ENCODE data around the gene HHAT. TPM values are rescaled to one million over a fixed set of nuclear protein-coding genes. Genes with fewer than 3 reads are reported as not detected.
A peak's percentile ranks its signal among the peaks of the same experiment; 100 is the strongest.
"Not testable (repeated sequence)": the region's sequence is repeated elsewhere in the genome, so short reads cannot be mapped to it uniquely, and the experiment has no call there.

Gene HHAT
- total RNA-seq, 1 donor from 2014 or later: 11.4 TPM

GRCh38 chr1:210347112-210347511, 18.4 kb downstream of the HHAT start:
- no peak overlapping the region for H3K9ac ChIP-seq (ENCODE audit: low read length)
- Mint-ChIP-seq H3K4me3 (ENCODE audit: unreplicated experiment) (peak overlapping the region; percentile 35), H3K36me3 (ENCODE audit: low read depth, unreplicated experiment) (peaks cover 9% of the 10 kb centered on the region), H3K4me1 (ENCODE audit: low read depth, unreplicated experiment) (peaks cover 10% of the 10 kb centered on the region), H3K9me3 (ENCODE audit: unreplicated experiment) (no peaks in the 10 kb centered on the region), H3K27me3 (ENCODE audit: low read depth, unreplicated experiment) (peaks cover 6% of the 10 kb centered on the region), H3K27ac (ENCODE audit: unreplicated experiment) (peak overlapping the region; percentile 35)
- no peaks in the 10 kb centered on the region for H3K9me3 ChIP-seq (ENCODE audit: insufficient read depth, low read depth, low read length)
- no peak overlapping the region for H3K4me3 ChIP-seq (ENCODE audit: insufficient read depth, low read depth, low read length)
- FAIRE-seq: no peak
- H3K79me2 ChIP-seq (ENCODE audit: insufficient read depth, low read length): no peaks in the 10 kb centered on the region
- H3K27me3 ChIP-seq (ENCODE audit: insufficient read depth, low read length): peaks cover 4% of the 10 kb centered on the region
- H3K36me3 ChIP-seq (ENCODE audit: insufficient read depth, low read length): no peaks in the 10 kb centered on the region
- H2AFZ ChIP-seq (ENCODE audit: low read depth, low read length): no peak overlapping the region
- TF ChIP-seq EZH2 (IDR thresholded peaks at IDR 0.05; ENCODE audit: insufficient read depth, low read length) (no peak), CTCF (IDR thresholded peaks at IDR 0.05; ENCODE audit: insufficient read depth, low read depth, low read length) (no peak)
- H3K4me2 ChIP-seq (ENCODE audit: low read length): no peak overlapping the region
- DNase-seq (ENCODE audit: low read depth): peak; percentile 52
- peaks cover 11% of the 10 kb centered on the region for H3K4me1 ChIP-seq (ENCODE audit: insufficient read depth, low read length)
- no peak overlapping the region for H3K27ac ChIP-seq (ENCODE audit: low read depth, low read length)
- no peaks in the 10 kb centered on the region for H4K20me1 ChIP-seq (ENCODE audit: insufficient read depth, low read length)

- Histone ChIP-seq H3K4me1 (ENCODE audit: insufficient read depth, low read length) (peaks cover 4% of the 10 kb centered on the region), H3K4me2 (ENCODE audit: low read length) (no peak overlapping the region), H4K20me1 (ENCODE audit: insufficient read depth, low read length) (no peaks in the 10 kb centered on the region), H3K79me2 (ENCODE audit: insufficient read depth, low read length) (no peaks in the 10 kb centered on the region), H3K27ac (ENCODE audit: low read depth, low read length) (no peak overlapping the region), H3K9ac (ENCODE audit: low read length) (no peak overlapping the region), H3K27me3 (ENCODE audit: insufficient read depth, low read length) (no peaks in the 10 kb centered on the region), H3K9me3 (ENCODE audit: insufficient read depth, low read depth, low read length) (no peaks in the 10 kb centered on the region), H3K4me3 (ENCODE audit: insufficient read depth, low read depth, low read length) (no peak overlapping the region), H2AFZ (ENCODE audit: low read depth, low read length) (no peak overlapping the region), H3K36me3 (ENCODE audit: insufficient read depth, low read length) (no peaks in the 10 kb centered on the region)
- TF ChIP-seq EZH2 (IDR thresholded peaks at IDR 0.05; ENCODE audit: insufficient read depth, low read length) (no peak), CTCF (IDR thresholded peaks at IDR 0.05; ENCODE audit: insufficient read depth, low read depth, low read length) (no peak)
- Mint-ChIP-seq H3K36me3 (ENCODE audit: low read depth, unreplicated experiment) (peaks cover 9% of the 10 kb centered on the region), H3K9me3 (ENCODE audit: unreplicated experiment) (peaks cover 2% of the 10 kb centered on the region), H3K4me1 (ENCODE audit: low read depth, unreplicated experiment) (peaks cover 8% of the 10 kb centered on the region), H3K27me3 (ENCODE audit: low read depth, unreplicated experiment) (peaks cover 6% of the 10 kb centered on the region), H3K27ac (ENCODE audit: unreplicated experiment) (no peak overlapping the region), H3K4me3 (ENCODE audit: unreplicated experiment) (no peak overlapping the region)
- FAIRE-seq (no peak), DNase-seq (ENCODE audit: low read depth) (no peak)
These were observed 22.8 kb downstream of the HHAT start for GRCh38 chr1:210351496-210351895.

GRCh38 chr1:210352575-210352974, 23.9 kb downstream of the HHAT start:
- Histone ChIP-seq H2AFZ (ENCODE audit: low read depth, low read length) (no peak overlapping the region), H3K27me3 (ENCODE audit: insufficient read depth, low read length) (no peaks in the 10 kb centered on the region), H4K20me1 (ENCODE audit: insufficient read depth, low read length) (no peaks in the 10 kb centered on the region), H3K27ac (ENCODE audit: low read depth, low read length) (no peak overlapping the region), H3K9ac (ENCODE audit: low read length) (no peak overlapping the region), H3K36me3 (ENCODE audit: insufficient read depth, low read length) (no peaks in the 10 kb centered on the region), H3K4me2 (ENCODE audit: low read length) (no peak overlapping the region), H3K4me3 (ENCODE audit: insufficient read depth, low read depth, low read length) (no peak overlapping the region), H3K79me2 (ENCODE audit: insufficient read depth, low read length) (no peaks in the 10 kb centered on the region), H3K9me3 (ENCODE audit: insufficient read depth, low read depth, low read length) (no peaks in the 10 kb centered on the region), H3K4me1 (ENCODE audit: insufficient read depth, low read length) (no peaks in the 10 kb centered on the region)
- peaks cover 9% of the 10 kb centered on the region for H3K36me3 Mint-ChIP-seq (ENCODE audit: low read depth, unreplicated experiment)
- peaks cover 6% of the 10 kb centered on the region for H3K27me3 Mint-ChIP-seq (ENCODE audit: low read depth, unreplicated experiment)
- peaks cover 2% of the 10 kb centered on the region for H3K9me3 Mint-ChIP-seq (ENCODE audit: unreplicated experiment)
- H3K4me3 Mint-ChIP-seq (ENCODE audit: unreplicated experiment): no peak overlapping the region
- no peak for TF ChIP-seq EZH2 (IDR thresholded peaks at IDR 0.05; ENCODE audit: insufficient read depth, low read length)
- TF ChIP-seq CTCF (IDR thresholded peaks at IDR 0.05; ENCODE audit: insufficient read depth, low read depth, low read length): no peak
- H3K27ac Mint-ChIP-seq (ENCODE audit: unreplicated experiment): no peak overlapping the region
- DNase-seq (ENCODE audit: low read depth) (no peak), FAIRE-seq (no peak)
- no peaks in the 10 kb centered on the region for H3K4me1 Mint-ChIP-seq (ENCODE audit: low read depth, unreplicated experiment)

- not testable (repeated sequence) for H3K4me1 ChIP-seq (ENCODE audit: insufficient read depth, low read length); H3K27me3 Mint-ChIP-seq (ENCODE audit: low read depth, unreplicated experiment); H3K9me3 ChIP-seq (ENCODE audit: insufficient read depth, low read depth, low read length); FAIRE-seq; H3K9me3 Mint-ChIP-seq (ENCODE audit: unreplicated experiment); H3K27me3 ChIP-seq (ENCODE audit: insufficient read depth, low read length); H3K9ac ChIP-seq (ENCODE audit: low read length); H3K79me2 ChIP-seq (ENCODE audit: insufficient read depth, low read length); H3K36me3 ChIP-seq (ENCODE audit: insufficient read depth, low read length); DNase-seq (ENCODE audit: low read depth); H3K4me3 Mint-ChIP-seq (ENCODE audit: unreplicated experiment); H3K27ac ChIP-seq (ENCODE audit: low read depth, low read length); H4K20me1 ChIP-seq (ENCODE audit: insufficient read depth, low read length); H3K4me2 ChIP-seq (ENCODE audit: low read length); H3K4me3 ChIP-seq (ENCODE audit: insufficient read depth, low read depth, low read length); H3K27ac Mint-ChIP-seq (ENCODE audit: unreplicated experiment); H3K36me3 Mint-ChIP-seq (ENCODE audit: low read depth, unreplicated experiment); H3K4me1 Mint-ChIP-seq (ENCODE audit: low read depth, unreplicated experiment); H2AFZ ChIP-seq (ENCODE audit: low read depth, low read length)
These were observed 25.6 kb downstream of the HHAT start for GRCh38 chr1:210354305-210354704.
